Smooth muscle cell of the pulmonary artery (primary cell): Measurements from ENCODE around the gene EBLN1. TPM values are rescaled to one million over a fixed set of nuclear protein-coding genes. Genes with fewer than 3 reads are reported as not detected.

Source experiments
- total RNA-seq: library from RNA; depleted of rRNA; stranded (reverse); fragments of >200 nt; gene quantifications from 2 replicates; pipeline ENCODE4 v1.2.3, GENCODE V29; 2014

Gene EBLN1
- not detected in 2 replicates for total RNA-seq

GRCh38 chr10:22217842-22218241 lies at the start of gene EBLN1:
EBLN1 (minus strand) TSS chr10:22218015; CDS start chr10:22209983, 8,032 bp downstream.

Other genes starting within 250 kb of the EBLN1 start
- gene DNAJC1, start 214.3 kb downstream of the EBLN1 start, total RNA-seq, result 58.9 and 62.0 TPM in 2 replicates
- 27.1 and 29.4 TPM in 2 replicates for gene COMMD3, start 98.4 kb upstream of the EBLN1 start, total RNA-seq
- 52.6 and 72.2 TPM in 2 replicates for gene BMI1, start 103.1 kb upstream of the EBLN1 start, total RNA-seq
- gene SPAG6, start 127.5 kb upstream of the EBLN1 start, total RNA-seq, result not detected in 2 replicates